Natural killer cell (primary cell): ENCODE data around the gene VRK1. TPM values are rescaled to one million over a fixed set of nuclear protein-coding genes. Genes with fewer than 3 reads are reported as not detected.

Source experiments
- ATAC-seq, 3 donors: fragments of 150-1000 bp in 2 of 3; fragments of 200-7000 bp in 1 of 3; cut with Tn5 transposase; 1 replicate in 1 of 3; 2 replicates in 2 of 3; pipeline ENCODE4 v1.10.0; 2021; ENCODE audit warnings: mild to moderate bottlenecking in 2 of 3, moderate library complexity in 2 of 3
- DNase-seq, 2 donors: peaks; one replicate each; pipeline versions ENCODE4 v3.0.0 to v3.0.0-alpha.2; 2013 to 2021; ENCODE audit warnings: mixed read lengths in 1 of 2
- H3K27ac ChIP-seq: one replicate; pipeline ENCODE4 v1.5.1; 2013; ENCODE audit warnings: mild to moderate bottlenecking, low read length
- H3K27me3 ChIP-seq: one replicate; pipeline ENCODE4 v1.6.1; 2013; ENCODE audit warnings: low read length; ENCODE audit not compliant: control insufficient read depth, insufficient read depth
- H3K36me3 ChIP-seq: one replicate; pipeline ENCODE4 v1.6.1; 2013; ENCODE audit warnings: low read length; ENCODE audit not compliant: control insufficient read depth, insufficient read depth
- H3K4me1 ChIP-seq: one replicate; pipeline ENCODE4 v1.6.1; 2013; ENCODE audit warnings: low read length; ENCODE audit not compliant: control insufficient read depth, insufficient read depth
- H3K4me3 ChIP-seq: one replicate; pipeline ENCODE4 v1.5.1; 2013; ENCODE audit warnings: low read length
- H3K9me3 ChIP-seq: one replicate; pipeline ENCODE4 v1.6.1; 2013; ENCODE audit warnings: low read length; ENCODE audit not compliant: control insufficient read depth, insufficient read depth
- H3K27ac Mint-ChIP-seq, 2 donors: one replicate each; pipeline ENCODE4 v1.8.0; 2022; ENCODE audit warnings: mild to moderate bottlenecking in 2 of 2, mixed read lengths in 2 of 2, moderate library complexity in 1 of 2
- H3K27me3 Mint-ChIP-seq, 2 donors: one replicate each; pipeline ENCODE4 v1.8.0; 2022; ENCODE audit warnings: low read depth in 2 of 2, mixed read lengths in 2 of 2
- H3K36me3 Mint-ChIP-seq: one replicate; pipeline ENCODE4 v1.8.0; 2022; ENCODE audit warnings: mixed read lengths
- H3K4me1 Mint-ChIP-seq, 2 donors: one replicate each; pipeline ENCODE4 v1.8.0; 2022; ENCODE audit warnings: mixed read lengths in 2 of 2
- H3K4me3 Mint-ChIP-seq: one replicate; pipeline ENCODE4 v1.8.0; 2022; ENCODE audit warnings: mild to moderate bottlenecking, moderate library complexity, mixed read lengths
- H3K9me3 Mint-ChIP-seq, 2 donors: one replicate each; pipeline ENCODE4 v1.8.0; 2022; ENCODE audit warnings: mixed read lengths in 2 of 2
- CTCF ChIP-seq: fragments of 200-600 bp; IDR thresholded peaks from one replicate; pipeline ENCODE4 v1.8.0; 2022; ENCODE audit warnings: antibody characterized with exemption
- WGBS: methylation state at CpG from one replicate; pipeline ENCODE4 v1.1.7; 2013; ENCODE audit warnings: missing lambda C conversion rate; ENCODE audit not compliant: insufficient coverage; 5-methylcytosine and 5-hydroxymethylcytosine counted together
- intact Hi-C: fragments of 100-400 bp; cut with micrococcal nuclease; formaldehyde crosslinking; loops from one replicate; pipeline ENCODE4 v1.14.2; 2022
- total RNA-seq, 4 donors: library from RNA; stranded (reverse); fragments of 120-200 nt in 1 of 4; gene quantifications; one replicate each; pipeline versions ENCODE4 v1.2.3 to v1.2.4, GENCODE V29; 2013 to 2022

Gene VRK1
- total RNA-seq, 3 donors from 2014 or later (not counting 1 experiment from before 2014, with no cell fraction given), result 34.4 to 40.6 (median 37.3) TPM

- ATAC-seq (no peak), DNase-seq (no peak)
- intact Hi-C loops, result no loop called here
- Mint-ChIP-seq H3K4me1 (no peaks in the 10 kb centered on the region), H3K36me3 (no peaks in the 10 kb centered on the region), H3K27ac (no peak overlapping the region), H3K9me3 (no peaks in the 10 kb centered on the region), H3K27me3 (no peaks in the 10 kb centered on the region), H3K4me3 (no peak overlapping the region)
- TF ChIP-seq CTCF, result no peak
- Histone ChIP-seq H3K4me1 (no peaks in the 10 kb centered on the region), H3K4me3 (no peak overlapping the region), H3K36me3 (no peaks in the 10 kb centered on the region), H3K27ac (no peak overlapping the region), H3K9me3 (no peaks in the 10 kb centered on the region), H3K27me3 (no peaks in the 10 kb centered on the region)
- 94% methylated on average over 3 of the region's 3 CpGs for WGBS
Observed at GRCh38 chr14:96920023-96920422, 122.8 kb downstream of the VRK1 start.

GRCh38 chr14:96920820-96921219, 123.6 kb downstream of the VRK1 start:
- Mint-ChIP-seq H3K4me3 (no peak overlapping the region), H3K9me3 (no peaks in the 10 kb centered on the region), H3K4me1 (no peaks in the 10 kb centered on the region), H3K27me3 (no peaks in the 10 kb centered on the region), H3K36me3 (no peaks in the 10 kb centered on the region), H3K27ac (no peak overlapping the region)
- intact Hi-C loops, result no loop called here
- Histone ChIP-seq H3K27ac (no peak overlapping the region), H3K4me3 (no peak overlapping the region), H3K9me3 (no peaks in the 10 kb centered on the region), H3K4me1 (peaks cover 4% of the 10 kb centered on the region), H3K27me3 (no peaks in the 10 kb centered on the region), H3K36me3 (no peaks in the 10 kb centered on the region)
- ATAC-seq (no peak), DNase-seq (no peak)
- 79% methylated on average over 3 of the region's 3 CpGs for WGBS
- no peak for TF ChIP-seq CTCF

DNA sequence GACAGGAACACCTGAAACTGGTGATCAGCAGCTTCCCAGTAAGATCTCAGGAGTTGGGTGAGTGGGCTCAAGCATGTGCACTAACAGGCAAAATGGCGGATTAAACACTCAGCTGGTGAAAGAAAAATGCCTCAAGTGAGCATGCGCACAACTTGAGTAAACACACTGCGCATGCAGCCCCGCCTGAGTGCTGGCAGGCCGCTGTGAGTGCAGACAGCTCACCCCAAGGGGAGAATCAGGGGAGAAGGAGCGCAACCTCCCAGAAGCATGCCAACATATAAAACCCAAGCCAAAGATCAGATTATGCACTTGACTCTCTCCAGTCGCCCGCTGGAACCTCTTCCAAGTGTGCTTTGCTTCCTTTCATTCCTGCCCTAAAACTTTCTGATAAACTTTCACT, 125.8 kb downstream of the VRK1 start:
- over 99% methylated on average over 8 of the region's 8 CpGs for WGBS
- no peaks in the 10 kb centered on the region for H3K9me3 ChIP-seq
- ATAC-seq (no peak), DNase-seq (no peak)
- peaks cover 4% of the 10 kb centered on the region for H3K4me1 ChIP-seq
- H3K27ac Mint-ChIP-seq, result no peak overlapping the region
- no peak overlapping the region for H3K4me3 ChIP-seq
- H3K9me3 Mint-ChIP-seq, result no peaks in the 10 kb centered on the region
- no peaks in the 10 kb centered on the region for H3K36me3 Mint-ChIP-seq
- no peak for TF ChIP-seq CTCF
- H3K27ac ChIP-seq, result no peak overlapping the region
- H3K4me3 Mint-ChIP-seq, result no peak overlapping the region
- no peaks in the 10 kb centered on the region for H3K4me1 Mint-ChIP-seq
- no peaks in the 10 kb centered on the region for H3K27me3 ChIP-seq
- no peaks in the 10 kb centered on the region for H3K36me3 ChIP-seq
- no peaks in the 10 kb centered on the region for H3K27me3 Mint-ChIP-seq
- intact Hi-C loops, result no loop called here

GRCh38 chr14:96925422-96925821, 128.2 kb downstream of the VRK1 start:
- Histone ChIP-seq H3K36me3 (no peaks in the 10 kb centered on the region), H3K9me3 (no peaks in the 10 kb centered on the region), H3K4me1 (peaks cover 4% of the 10 kb centered on the region), H3K27me3 (no peaks in the 10 kb centered on the region), H3K4me3 (no peak overlapping the region), H3K27ac (no peak overlapping the region)
- no peak for DNase-seq
- TF ChIP-seq CTCF, result no peak
- ATAC-seq, result no peak
- peaks cover 0 to 2% of the 10 kb centered on the region in 2 donors for H3K9me3 Mint-ChIP-seq
- whole genome bisulfite sequencing, result 87% methylated on average over 4 of the region's 4 CpGs
- no peaks in the 10 kb centered on the region for H3K4me1 Mint-ChIP-seq
- H3K27me3 Mint-ChIP-seq, result no peaks in the 10 kb centered on the region
- no peak overlapping the region for H3K4me3 Mint-ChIP-seq
- H3K27ac Mint-ChIP-seq, result no peak overlapping the region
- H3K36me3 Mint-ChIP-seq, result no peaks in the 10 kb centered on the region
- intact Hi-C loops, result no loop called here
